Activated naive CD4-positive, alpha-beta T cell treated with anti-CD3 and anti-CD28 coated beads for 36 hours (primary cell): ENCODE measurements around the gene ABCD1. TPM values are rescaled to one million over a fixed set of nuclear protein-coding genes. Genes with fewer than 3 reads are reported as not detected.
A peak's percentile ranks its signal among the peaks of the same experiment; 100 is the strongest.

Source experiments
- CTCF ChIA-PET: fragments of 350-600 bp; sonication (Branson Sonifier 250); formaldehyde crosslinking; loops from one replicate; lab custom pipeline; 2021; ENCODE audit warnings: antibody characterized with exemption; lab: Charles Lee
- DNase-seq: peaks from one replicate; pipeline ENCODE4 v3.0.0-alpha.2; 2020
- H3K27ac Mint-ChIP-seq: one replicate; pipeline ENCODE4 v1.8.0; 2021; ENCODE audit warnings: mild to moderate bottlenecking, mixed read lengths
- H3K27me3 Mint-ChIP-seq: one replicate; pipeline ENCODE4 v1.8.0; 2021; ENCODE audit warnings: low read depth, mixed read lengths
- H3K36me3 Mint-ChIP-seq: one replicate; pipeline ENCODE4 v1.8.0; 2021; ENCODE audit warnings: low read depth, mixed read lengths
- H3K4me1 Mint-ChIP-seq: one replicate; pipeline ENCODE4 v1.8.0; 2021; ENCODE audit warnings: low read depth, mixed read lengths
- H3K4me3 Mint-ChIP-seq: one replicate; pipeline ENCODE4 v1.8.0; 2021; ENCODE audit warnings: mild to moderate bottlenecking, moderate library complexity, mixed read lengths
- H3K9me3 Mint-ChIP-seq: one replicate; pipeline ENCODE4 v1.8.0; 2021; ENCODE audit warnings: mixed read lengths
- intact Hi-C: fragments of 100-400 bp; cut with micrococcal nuclease; formaldehyde crosslinking; loops from one replicate; pipeline ENCODE4 v1.15.1; 2023
- total RNA-seq, 2 experiments: library from RNA; stranded (reverse); gene quantifications; one replicate each; pipeline ENCODE4 v1.2.3, GENCODE V29; 2021

The ABCD1 gene
- total RNA-seq, 2 experiments from 2014 or later = 2.5 to 3.4 TPM

- CTCF ChIA-PET = no interaction called here
- H3K27ac Mint-ChIP-seq = no peak overlapping the region
- H3K9me3 Mint-ChIP-seq = no peaks in the 10 kb centered on the region
- intact Hi-C loops = no loop called here
- DNase-seq = no peak
- no peak overlapping the region for H3K4me3 Mint-ChIP-seq
- H3K4me1 Mint-ChIP-seq = peaks cover 13% of the 10 kb centered on the region
- H3K36me3 Mint-ChIP-seq = peaks cover 2% of the 10 kb centered on the region
- no peaks in the 10 kb centered on the region for H3K27me3 Mint-ChIP-seq
Measured at GRCh38 chrX:153789654-153790053, 65.0 kb downstream of the ABCD1 start.

- Mint-ChIP-seq H3K4me3 (no peak overlapping the region), H3K36me3 (peaks cover 6% of the 10 kb centered on the region), H3K4me1 (peaks cover 21% of the 10 kb centered on the region), H3K27me3 (no peaks in the 10 kb centered on the region), H3K9me3 (no peaks in the 10 kb centered on the region), H3K27ac (no peak overlapping the region)
- intact Hi-C loops = no loop called here
- CTCF ChIA-PET = no interaction called here
- DNase-seq = no peak
Measured at GRCh38 chrX:153791104-153791852, 66.6 kb downstream of the ABCD1 start.

GRCh38 chrX:153792368-153792767, 67.7 kb downstream of the ABCD1 start:
- no peaks in the 10 kb centered on the region for H3K9me3 Mint-ChIP-seq
- CTCF ChIA-PET = interaction anchor here (0.6 kb wide), 1 partner anchor 141 kb away, joined by 4 read pairs; no protein-coding TSS in a partner anchor
- intact Hi-C loops = no loop called here
- DNase-seq = no peak
- no peak overlapping the region for H3K27ac Mint-ChIP-seq
- H3K4me3 Mint-ChIP-seq = peak overlapping the region; percentile 94
- H3K4me1 Mint-ChIP-seq = peaks cover 29% of the 10 kb centered on the region
- no peaks in the 10 kb centered on the region for H3K27me3 Mint-ChIP-seq
- H3K36me3 Mint-ChIP-seq = peaks cover 8% of the 10 kb centered on the region

- Mint-ChIP-seq H3K36me3 (peaks cover 9% of the 10 kb centered on the region), H3K27ac (peak overlapping the region; percentile 76), H3K4me1 (peaks cover 29% of the 10 kb centered on the region), H3K9me3 (no peaks in the 10 kb centered on the region), H3K4me3 (peak overlapping the region; percentile 94), H3K27me3 (no peaks in the 10 kb centered on the region)
- intact Hi-C loops = no loop called here
- no peak for DNase-seq
- CTCF ChIA-PET = no interaction called here
Measured at GRCh38 chrX:153793291-153793690, 68.6 kb downstream of the ABCD1 start.

Other genes starting within 250 kb of the ABCD1 start
- gene BGN, start 229.9 kb upstream of the ABCD1 start, total RNA-seq = not detected
- gene ATP2B3, start 207.2 kb upstream of the ABCD1 start, total RNA-seq = not detected
- 10 to 100 TPM; 13.4 to 15.1 TPM for gene CCNQ, start 125.7 kb upstream of the ABCD1 start, total RNA-seq
- under 1 TPM in 1 of 2 experiments, not detected in 1; 0.36 TPM for gene DUSP9, start 77.7 kb upstream of the ABCD1 start, total RNA-seq
- gene PNCK, start 51.0 kb upstream of the ABCD1 start, total RNA-seq = under 1 TPM; 0.26 to 0.30 TPM
- gene SLC6A8, start 36.9 kb upstream of the ABCD1 start, total RNA-seq = under 1 TPM; 0.32 to 0.41 TPM
- 10 to 100 TPM; 69.5 to 71.2 TPM for gene BCAP31, start 469 bp upstream of the ABCD1 start, total RNA-seq
- gene PLXNB3, start 39.4 kb downstream of the ABCD1 start, total RNA-seq = under 1 TPM; 0.05 to 0.44 TPM
- not detected for gene SRPK3, start 56.2 kb downstream of the ABCD1 start, total RNA-seq
- gene IDH3G, start 69.5 kb downstream of the ABCD1 start, total RNA-seq = 10 to 100 TPM; 46.3 to 49.9 TPM
- gene SSR4, start 69.8 kb downstream of the ABCD1 start, total RNA-seq = 100 to 1,000 TPM; 148 to 152 TPM
- 1 to 10 TPM in 1 of 2 experiments, under 1 TPM in 1; 0.83 to 1.0 TPM for gene PDZD4, start 105.7 kb downstream of the ABCD1 start, total RNA-seq
- under 1 TPM; 0.40 to 0.57 TPM for gene L1CAM, start 161.3 kb downstream of the ABCD1 start, total RNA-seq
- gene AVPR2, start 179.8 kb downstream of the ABCD1 start, total RNA-seq = not detected
- gene ARHGAP4, start 201.4 kb downstream of the ABCD1 start, total RNA-seq = 100 to 1,000 TPM; 154 to 161 TPM
- gene NAA10, start 210.2 kb downstream of the ABCD1 start, total RNA-seq = 100 to 1,000 TPM; 120 to 121 TPM
- 10 to 100 TPM; 11.3 to 13.1 TPM for gene RENBP, start 219.8 kb downstream of the ABCD1 start, total RNA-seq
- 10 to 100 TPM; 85.0 to 86.1 TPM for gene HCFC1, start 247.0 kb downstream of the ABCD1 start, total RNA-seq
- gene TMEM187, start 247.9 kb downstream of the ABCD1 start, total RNA-seq = 1 to 10 TPM; 6.2 to 6.7 TPM